ENCODE results near the gene RCAN3.
"Not testable (repeated sequence)": the region's sequence is repeated elsewhere in the genome, so short reads cannot be mapped to it uniquely, and the experiment has no call there.

Gene RCAN3

DNA sequence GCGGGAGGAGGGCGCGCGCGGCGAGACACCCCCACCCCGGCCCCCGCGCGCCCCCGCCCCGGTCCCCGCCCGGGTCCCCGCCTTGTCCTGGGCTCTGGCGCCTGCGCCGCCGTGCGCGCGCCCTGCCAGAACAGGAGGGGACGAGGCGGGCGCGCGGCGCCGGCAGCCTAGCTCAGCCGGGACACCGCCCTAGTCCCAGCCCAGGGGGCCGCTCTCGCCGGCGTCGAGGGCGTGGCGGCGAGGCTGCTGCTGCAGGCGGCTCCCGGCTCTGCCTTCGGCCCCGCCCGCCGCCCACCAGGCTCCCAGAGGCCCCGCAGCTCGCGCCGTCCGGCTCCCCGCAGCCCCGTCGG, at the start of gene RCAN3:
RCAN3 (plus strand) TSS at position 128 of the 350 bp plus-strand sequence. CDS start 11,537 bp downstream, outside the sequence.
- DNase-seq (ENCODE audit: extremely low read depth in 1 of 2, low read depth in 1 of 2), result peak; percentile 82 to 90

- DNase-seq (ENCODE audit: extremely low read depth in 1 of 2, low read depth in 1 of 2), result no peak
Observed at GRCh38 chr1:24452922-24453485, 49.6 kb upstream of the RCAN3 start.

- DNase-seq (ENCODE audit: extremely low read depth in 1 of 2, low read depth in 1 of 2), result no peak
Observed at GRCh38 chr1:24454673-24455072, 48.0 kb upstream of the RCAN3 start.

DNA sequence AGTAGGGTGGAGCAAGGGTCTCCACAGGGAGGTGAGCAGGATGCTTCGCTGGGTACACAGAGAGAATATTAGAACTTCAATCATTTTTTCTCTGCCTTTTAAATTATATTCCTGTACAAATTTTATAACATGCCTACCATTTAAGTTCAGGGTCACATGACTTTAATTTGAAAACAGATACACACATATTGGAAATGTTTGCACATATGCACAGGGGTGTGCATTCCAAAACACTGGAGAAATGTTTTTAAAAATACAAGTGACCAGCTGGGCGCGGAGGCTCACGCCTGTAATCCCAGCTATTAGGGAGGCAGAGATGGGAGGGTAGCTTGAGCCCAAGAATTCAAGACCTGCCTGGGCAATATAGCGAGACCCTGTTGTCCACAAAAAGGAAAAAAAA, 47.4 kb upstream of the RCAN3 start:
- no peak for DNase-seq (ENCODE audit: extremely low read depth in 1 of 2, low read depth in 1 of 2)

DNA sequence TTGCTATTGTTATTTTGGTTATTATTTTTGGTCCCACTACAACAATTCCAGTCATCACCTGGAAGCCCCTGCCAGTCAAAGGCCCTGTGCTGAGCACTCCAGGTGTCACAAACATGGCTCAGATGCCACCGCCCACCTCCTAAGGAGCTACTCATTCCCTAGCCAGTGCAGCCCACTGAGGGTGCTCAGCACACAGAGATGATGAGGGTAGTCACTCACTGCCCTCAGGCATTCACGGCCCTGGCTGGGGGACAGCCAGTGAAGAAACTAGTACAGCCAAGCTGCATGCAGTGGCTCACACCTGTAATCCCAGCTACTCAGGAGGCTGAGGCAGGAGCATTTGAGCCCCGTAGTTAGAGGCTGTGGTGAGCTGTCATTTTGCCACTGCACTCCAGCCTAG, 44.8 kb upstream of the RCAN3 start:
- no peak for DNase-seq (ENCODE audit: extremely low read depth in 1 of 2, low read depth in 1 of 2)

GRCh38 chr1:24459551-24460266, 42.9 kb upstream of the RCAN3 start:
- no peak for DNase-seq (ENCODE audit: extremely low read depth in 1 of 2, low read depth in 1 of 2)

- DNase-seq (ENCODE audit: extremely low read depth in 1 of 2, low read depth in 1 of 2), result not testable (repeated sequence)
Observed at GRCh38 chr1:24462128-24462527, 40.5 kb upstream of the RCAN3 start.

- no peak for DNase-seq (ENCODE audit: extremely low read depth in 1 of 2, low read depth in 1 of 2)
Observed at GRCh38 chr1:24463776-24464735, 38.6 kb upstream of the RCAN3 start.

DNA sequence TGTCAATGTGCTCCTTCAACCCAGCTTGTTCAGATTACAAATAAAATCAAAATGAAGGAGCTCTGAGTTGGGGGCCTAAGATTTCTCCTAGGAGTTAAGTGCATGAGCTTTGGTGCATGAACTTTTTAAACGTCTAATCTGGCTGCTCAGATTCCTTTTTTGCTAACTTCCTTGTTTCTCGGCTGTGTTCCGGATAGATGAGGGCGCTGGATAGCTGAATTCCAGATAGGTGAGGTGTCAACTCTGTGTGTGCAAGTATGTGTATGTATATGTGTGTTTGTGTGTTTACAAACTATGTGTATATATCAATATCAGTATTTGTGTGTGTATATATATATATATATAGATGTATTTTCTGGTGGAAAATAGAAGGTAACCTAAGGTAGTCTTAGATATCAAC, 37.5 kb upstream of the RCAN3 start:
- DNase-seq (ENCODE audit: extremely low read depth in 1 of 2, low read depth in 1 of 2), result no peak

GRCh38 chr1:24465638-24466037, 37.0 kb upstream of the RCAN3 start:
- no peak for DNase-seq (ENCODE audit: extremely low read depth in 1 of 2, low read depth in 1 of 2)

DNA sequence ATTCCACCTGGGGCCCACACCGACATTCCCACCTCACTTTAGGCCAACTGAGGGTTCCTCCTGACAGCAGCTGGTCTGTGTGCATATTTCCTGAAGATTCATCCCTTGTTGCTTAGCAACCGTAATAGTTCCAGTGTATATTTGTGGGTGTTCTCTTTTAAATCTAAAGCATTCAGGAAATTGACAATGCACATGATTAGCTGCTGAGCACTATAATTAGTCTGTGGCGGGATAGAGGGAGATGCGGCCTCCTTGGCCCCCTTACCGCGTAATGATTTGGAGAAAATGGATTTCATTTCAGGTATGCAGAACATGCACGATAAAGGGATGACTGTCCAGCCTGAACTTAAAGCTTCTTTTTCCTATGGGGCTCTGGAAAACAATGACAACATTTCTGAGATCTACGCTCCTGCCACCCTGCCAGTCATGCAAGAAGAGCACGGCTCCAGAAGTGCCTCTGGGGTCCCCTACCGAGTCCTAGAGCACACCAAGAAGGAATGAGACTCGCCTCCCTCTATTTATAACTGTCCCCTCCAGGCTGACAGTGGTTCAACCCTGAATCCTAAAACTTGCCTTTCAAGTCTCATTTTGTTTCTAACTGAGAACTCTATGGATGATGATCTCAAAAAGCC, 33.8 kb upstream of the RCAN3 start:
- no peak for DNase-seq (ENCODE audit: extremely low read depth in 1 of 2, low read depth in 1 of 2)

- no peak for DNase-seq (ENCODE audit: extremely low read depth in 1 of 2, low read depth in 1 of 2)
Observed at GRCh38 chr1:24470592-24470991, 32.0 kb upstream of the RCAN3 start.

DNA sequence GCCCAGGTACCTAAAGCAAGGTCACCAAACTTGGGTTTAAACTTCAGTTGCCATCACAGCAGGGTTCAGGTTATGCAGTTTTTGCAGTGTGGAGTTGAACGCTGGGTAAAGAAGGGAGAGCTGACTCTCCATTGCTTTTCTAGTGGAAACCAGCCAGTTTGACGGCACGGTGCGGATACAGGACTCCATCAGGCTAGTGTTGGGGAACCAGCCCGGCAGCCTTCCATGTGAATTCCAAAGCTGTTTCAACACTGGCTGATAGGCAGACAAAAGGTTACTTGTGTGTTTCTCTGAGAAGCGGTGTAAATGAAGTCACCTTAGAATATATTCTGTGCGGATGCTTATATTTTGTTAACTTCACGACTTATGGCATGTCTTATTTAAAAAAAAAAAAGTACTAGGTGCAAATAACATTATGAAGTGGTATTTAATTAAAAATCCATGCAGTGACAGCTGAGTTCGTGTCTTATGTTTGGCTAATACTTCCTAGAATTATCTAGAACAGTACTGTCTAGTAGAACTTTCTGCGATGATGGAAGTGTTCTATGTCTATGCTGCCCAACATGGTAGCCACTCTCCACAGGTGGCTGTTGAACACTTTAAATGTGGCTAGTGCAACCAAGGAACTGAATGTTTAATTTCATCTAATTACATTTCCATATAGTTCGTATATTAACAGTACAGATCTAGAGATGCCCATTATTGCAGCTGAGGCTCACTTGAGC, 29.9 kb upstream of the RCAN3 start:
- DNase-seq (ENCODE audit: extremely low read depth in 1 of 2, low read depth in 1 of 2), result no peak

- no peak for DNase-seq (ENCODE audit: extremely low read depth in 1 of 2, low read depth in 1 of 2)
Observed at GRCh38 chr1:24474193-24474592, 28.4 kb upstream of the RCAN3 start.

GRCh38 chr1:24475700-24476099, 26.9 kb upstream of the RCAN3 start:
- no peak for DNase-seq (ENCODE audit: extremely low read depth in 1 of 2, low read depth in 1 of 2)

- DNase-seq (ENCODE audit: extremely low read depth in 1 of 2, low read depth in 1 of 2), result no peak
Observed at GRCh38 chr1:24476571-24476970, 26.1 kb upstream of the RCAN3 start.

- no peak for DNase-seq (ENCODE audit: extremely low read depth in 1 of 2, low read depth in 1 of 2)
Observed at GRCh38 chr1:24477309-24477708, 25.3 kb upstream of the RCAN3 start.

DNA sequence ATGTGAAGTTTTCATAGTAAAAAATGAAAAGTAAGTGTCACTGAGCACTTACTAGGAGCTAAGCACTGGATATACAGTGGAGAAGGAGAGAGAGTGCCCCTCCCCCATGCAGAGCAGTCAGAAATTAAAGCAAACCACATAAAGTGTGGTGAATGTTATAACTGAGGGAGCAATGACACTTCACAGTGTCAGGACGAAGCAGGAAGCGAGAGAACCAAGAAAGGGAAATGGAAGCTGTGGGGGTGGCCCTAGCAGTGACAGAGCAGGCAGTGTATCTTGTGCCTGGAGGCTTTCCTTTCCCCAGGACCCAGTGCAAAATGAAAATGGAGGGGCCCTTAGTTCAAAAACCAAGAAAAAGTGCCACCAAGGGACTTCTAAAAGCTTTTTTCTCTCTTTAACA, 21.5 kb upstream of the RCAN3 start:
- DNase-seq (ENCODE audit: extremely low read depth in 1 of 2, low read depth in 1 of 2), result peak in 1 of 2 donors; percentile 52

- no peak for DNase-seq (ENCODE audit: extremely low read depth in 1 of 2, low read depth in 1 of 2)
Observed at GRCh38 chr1:24481843-24482610, 20.6 kb upstream of the RCAN3 start.

- no peak for DNase-seq (ENCODE audit: extremely low read depth in 1 of 2, low read depth in 1 of 2)
Observed at GRCh38 chr1:24483441-24483840, 19.2 kb upstream of the RCAN3 start.
